NCI-H748 (cell line): ENCODE measurements around the gene ELK4.
A peak's percentile ranks its signal among the peaks of the same experiment; 100 is the strongest.

Experiments used
- DNase-seq: peaks from one replicate; lab custom pipeline; 2025; ENCODE audit not compliant: unreplicated experiment; lab: John Stamatoyannopoulos, UW

The ELK4 gene

DNA sequence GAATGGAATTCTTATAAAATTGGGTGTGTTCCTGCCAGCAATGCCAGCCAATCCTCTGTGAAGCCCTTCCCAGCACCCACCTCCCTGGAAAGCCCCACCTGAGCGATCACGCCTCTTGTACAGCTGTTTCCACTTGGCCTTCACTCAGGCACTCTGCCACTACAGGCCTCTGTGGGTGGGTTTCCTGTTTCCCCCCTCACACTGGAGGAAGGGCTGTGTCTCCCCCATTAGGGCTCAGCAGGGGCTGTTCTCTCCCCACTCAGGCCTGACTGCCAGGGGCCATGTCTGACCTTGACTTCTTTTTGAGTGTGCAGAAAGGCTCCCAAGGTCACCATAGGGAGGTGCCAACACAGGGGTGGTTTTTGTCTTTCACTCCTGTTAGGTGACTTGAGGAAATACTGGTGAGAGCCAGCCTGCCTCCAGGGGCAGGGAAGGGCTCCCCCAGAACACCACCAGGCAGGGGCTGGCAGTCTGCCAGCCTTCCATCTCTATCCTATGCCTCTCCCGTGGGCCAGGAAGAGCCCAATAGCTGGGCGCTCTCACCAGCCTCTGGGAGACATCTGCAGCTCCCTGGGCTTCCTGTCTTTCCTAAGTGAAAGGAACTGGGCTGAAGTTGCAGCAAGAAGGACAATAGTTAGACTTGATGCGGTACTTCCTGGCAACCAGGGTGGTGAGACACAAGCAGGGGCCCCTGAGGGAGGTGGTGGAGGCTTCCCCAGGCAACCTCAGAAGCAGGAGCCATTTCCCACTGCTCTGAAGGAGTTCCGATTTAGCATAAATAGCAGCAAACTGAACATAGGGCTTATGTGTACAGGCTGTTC is 49.1 kb downstream of the ELK4 start:
- peak; percentile 17 for DNase-seq

DNA sequence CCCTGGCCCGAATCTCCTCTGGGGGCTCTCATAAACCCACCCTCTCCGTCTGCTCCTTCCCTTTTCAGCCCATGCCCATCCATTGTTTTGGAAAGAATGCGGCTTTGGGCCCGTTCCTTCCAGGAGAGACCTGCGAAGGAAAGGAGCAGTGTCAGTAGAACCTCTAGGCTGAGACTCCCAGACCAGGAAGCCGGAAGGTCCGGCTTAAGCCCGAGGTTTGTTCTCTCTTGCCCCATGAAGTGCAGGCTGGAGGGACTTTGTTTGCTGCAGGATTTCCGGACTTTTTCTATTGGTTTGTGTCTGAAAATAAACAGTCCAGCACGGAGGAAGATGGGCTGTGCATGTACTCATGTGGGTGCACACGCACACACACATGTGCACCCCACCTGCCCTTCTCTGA is 49.8 kb downstream of the ELK4 start:
- no peak for DNase-seq

DNA sequence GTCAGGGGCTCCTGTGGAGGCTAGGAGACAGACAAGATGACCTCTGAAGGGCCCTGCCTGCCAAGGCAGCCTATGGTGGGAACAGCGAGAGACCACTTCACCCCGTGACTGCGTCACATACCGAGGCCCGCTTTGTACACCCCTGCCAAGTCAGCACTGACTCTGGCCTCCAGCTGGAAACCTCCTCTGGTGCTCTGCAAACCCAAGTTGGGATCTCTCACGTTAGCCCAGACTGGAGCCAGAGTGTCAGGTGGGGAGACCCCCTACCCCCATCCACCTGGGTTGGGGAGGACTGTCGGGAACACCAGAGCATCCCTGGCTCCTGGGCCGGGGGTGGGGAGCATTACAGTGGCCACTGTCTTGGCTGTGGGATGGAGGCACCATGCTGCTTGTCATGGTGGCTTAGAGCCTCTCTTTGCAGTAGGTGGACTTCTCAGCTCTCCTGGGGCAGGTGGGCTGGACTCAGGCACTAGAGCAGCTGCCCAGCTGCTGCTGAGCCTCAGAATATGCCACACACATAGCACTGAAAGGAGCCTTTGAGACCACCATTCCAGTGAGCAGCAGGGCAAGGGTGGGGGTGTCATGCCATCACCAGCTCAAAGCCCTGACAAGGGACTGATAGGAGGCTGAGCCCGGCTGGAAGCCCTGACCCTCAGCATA is 50.4 kb downstream of the ELK4 start:
- DNase-seq, result no peak

DNA sequence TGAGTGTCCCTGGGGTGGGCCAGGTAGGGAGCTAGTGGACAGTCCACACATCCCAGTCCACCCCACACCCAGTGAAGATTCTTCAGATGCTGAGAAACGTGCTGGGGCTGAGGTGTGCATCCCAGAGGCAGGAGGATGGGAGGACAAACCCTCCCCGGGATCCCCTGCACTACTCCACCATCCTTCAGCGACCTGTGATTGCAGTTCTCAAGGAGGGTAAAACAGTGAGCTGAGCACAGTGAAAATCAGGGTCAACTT is 51.0 kb downstream of the ELK4 start:
- no peak for DNase-seq

DNA sequence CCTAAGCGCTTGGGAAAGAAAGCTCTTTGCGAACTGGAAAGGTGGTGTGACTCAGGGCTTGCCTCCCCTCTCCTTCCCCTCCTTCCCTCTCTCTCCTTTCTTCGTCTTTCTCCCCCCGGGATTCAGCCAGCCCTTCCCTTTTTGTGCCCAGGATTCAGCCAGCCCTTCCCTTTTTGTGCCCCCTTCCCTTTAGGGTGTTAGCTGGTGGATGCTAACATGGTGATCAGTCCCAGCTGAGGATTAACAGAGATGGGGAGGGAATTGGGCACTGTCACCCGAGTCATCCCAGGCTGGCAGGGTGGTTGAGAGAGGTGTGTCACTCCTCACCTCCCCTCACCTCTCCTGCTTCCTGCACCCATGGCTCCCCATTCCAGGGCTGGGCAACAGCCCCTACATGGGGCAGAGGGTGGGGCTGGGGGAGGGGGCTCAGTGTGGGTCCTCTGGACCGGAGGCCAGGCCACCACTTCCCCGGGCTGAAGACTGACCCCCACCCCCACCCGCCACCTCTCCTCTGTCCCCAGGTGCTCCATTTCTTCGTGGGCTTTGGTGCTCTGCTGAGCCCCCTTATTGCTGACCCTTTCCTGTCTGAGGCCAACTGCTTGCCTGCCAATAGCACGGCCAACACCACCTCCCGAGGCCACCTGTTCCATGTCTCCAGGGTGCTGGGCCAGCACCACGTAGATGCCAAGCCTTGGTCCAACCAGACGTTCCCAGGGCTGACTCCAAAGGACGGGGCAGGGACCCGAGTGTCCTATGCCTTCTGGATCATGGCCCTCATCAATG is 51.5 kb downstream of the ELK4 start:
- DNase-seq, result no peak

DNA sequence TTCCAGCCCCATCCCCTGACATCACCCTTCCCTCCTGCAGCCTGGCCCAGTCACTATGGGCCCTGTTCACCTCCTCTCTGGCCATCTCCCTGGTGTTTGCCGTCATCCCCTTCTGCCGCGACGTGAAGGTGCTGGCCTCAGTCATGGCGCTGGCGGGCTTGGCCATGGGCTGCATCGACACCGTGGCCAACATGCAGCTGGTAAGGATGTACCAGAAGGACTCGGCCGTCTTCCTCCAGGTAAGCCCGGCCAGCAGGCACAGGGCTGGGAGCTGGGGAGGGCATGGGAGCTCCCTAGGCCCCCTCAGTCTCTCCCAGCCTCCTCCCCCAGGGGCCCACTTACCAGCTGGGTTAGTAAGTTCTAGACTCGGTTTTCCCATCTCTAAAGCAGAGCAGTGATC is 52.1 kb downstream of the ELK4 start:
- no peak for DNase-seq

DNA sequence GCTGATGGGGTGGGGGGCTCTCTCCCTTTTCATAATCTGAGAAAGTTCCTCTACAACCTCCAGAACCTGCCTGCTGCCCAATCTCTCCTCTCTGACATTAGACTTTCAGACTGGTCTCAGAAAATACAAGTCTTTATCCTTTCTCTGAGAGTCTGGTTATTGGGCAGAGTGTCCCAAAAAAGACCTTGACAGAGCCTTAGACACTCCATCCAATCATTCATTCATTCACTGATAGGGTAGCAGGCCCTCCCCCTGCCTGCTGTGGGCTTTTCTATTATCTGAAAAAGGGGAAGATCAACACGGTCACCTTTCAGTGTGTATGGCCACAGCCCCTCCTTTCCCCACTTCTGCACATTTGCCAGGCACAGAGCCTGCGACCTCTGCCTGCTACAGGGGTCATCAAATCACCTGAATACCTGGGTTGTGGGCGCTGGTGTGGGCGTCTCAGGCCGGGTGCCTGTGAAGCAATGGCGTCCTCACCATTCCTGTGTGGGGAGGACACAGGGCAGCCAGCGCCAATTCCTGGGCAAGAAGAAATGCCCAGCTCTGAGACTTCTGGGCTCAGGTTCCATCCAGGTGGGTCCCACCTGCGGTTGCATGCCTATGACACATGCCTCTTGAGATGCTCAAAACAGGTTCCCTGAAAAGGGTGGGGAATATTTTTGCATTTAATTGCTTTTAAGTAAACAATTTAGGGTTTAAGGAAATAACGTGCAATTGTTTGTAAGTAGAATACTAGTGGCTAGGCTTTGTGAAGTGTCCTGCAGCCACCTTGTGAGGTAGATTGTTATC is 52.8 kb downstream of the ELK4 start:
- peak; percentile 37 for DNase-seq

DNA sequence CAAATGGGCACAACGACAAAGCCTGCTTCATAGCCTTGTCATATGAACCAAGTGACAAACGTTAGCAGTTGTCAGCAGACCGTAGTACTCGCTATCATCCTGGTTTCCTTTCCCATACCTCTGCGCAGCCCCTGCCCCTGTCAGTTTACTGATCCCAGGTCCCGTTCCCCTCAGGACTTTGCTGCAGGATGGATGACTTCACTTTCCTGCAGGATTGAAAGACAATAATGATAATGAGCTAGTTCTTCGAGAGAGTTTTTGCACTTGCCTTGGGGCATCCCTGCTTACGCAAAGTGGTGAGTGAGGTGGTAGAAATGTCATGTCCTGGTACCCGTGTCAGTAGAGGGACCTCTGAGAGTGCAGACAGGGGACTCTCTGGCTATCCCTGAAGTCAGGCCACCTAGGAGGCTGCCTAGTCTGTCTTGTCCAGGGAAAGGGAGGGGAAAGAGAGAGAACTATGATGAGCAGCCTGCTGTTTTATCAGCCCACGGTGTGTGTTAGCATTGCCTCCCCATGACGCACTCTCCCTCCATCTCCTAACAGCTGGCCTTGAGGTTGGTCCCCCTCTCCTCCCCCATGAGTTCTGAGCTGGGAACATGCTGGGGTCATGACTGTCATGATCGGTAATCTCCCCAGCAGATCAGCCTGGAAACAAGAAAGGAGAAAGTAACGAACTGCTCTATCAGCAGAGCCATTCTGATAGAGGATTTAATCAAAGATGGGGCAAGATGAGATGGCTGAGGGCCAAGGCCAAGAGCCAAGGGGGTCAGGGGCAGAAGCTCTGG is 53.7 kb downstream of the ELK4 start:
- DNase-seq, result no peak

DNA sequence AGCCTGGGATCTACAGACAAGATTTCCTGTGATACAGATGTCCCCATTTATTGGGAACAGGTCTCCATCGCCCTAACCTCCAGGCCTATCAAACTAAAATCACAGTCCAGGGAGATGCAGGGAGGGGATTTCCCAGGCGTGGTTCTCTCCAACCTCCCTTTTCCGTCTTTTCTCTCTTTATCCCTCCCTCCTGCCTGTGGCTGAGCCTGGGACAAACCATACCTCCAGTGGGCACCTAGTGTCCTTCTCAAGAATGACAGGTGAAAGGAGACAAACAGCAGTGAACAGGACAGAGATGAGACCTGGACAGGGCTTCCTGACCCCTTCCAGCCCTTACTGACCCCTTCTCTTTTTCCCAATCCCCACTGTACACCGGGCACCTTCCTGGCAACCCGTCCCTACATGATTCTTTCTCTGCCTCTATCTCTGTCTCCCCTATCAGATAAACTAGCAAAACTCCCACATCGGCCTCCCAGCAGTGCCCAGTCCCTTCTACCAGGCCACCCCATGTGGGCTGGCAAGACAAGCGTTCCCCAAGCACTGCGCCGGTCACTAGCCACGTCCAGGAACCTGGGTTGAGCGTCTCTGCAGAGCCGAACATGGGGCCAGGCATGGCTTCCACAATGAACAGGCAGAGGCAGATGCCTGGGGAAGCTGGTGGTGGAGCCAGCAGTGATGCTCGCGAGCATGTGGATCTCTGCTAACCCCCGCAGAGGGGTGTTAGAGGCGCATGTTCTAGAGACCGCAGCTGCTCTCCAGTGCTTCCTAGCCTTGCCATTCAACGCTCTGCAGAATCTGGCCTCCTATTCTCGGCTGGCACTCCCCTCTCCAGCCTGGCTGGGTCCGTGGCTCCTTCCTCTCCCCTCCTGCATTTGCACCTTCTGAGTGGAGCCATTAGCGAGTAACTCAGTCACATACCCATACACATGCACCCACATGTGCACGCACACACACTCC is 54.7 kb downstream of the ELK4 start:
- no peak for DNase-seq

DNA sequence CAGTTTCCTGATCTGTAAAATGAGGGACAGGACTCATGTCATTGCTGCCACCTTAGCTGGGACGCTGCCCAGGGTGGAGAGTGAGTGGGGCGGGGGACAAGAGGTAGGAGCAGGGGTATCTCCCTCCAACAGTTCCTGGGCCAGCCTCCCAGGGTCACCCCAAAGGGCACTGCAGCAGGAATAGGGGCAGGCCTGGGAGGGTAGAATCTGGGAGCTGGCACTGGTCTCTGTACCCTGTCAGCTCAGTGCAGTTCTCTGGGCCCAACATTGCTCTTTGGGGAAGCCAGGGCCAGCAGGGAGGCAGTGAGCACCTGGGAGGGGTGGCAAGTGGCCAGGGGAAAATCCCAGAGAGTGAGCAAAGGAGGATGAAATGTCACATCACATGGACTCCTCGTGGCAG is 55.8 kb downstream of the ELK4 start:
- DNase-seq, result no peak

DNA sequence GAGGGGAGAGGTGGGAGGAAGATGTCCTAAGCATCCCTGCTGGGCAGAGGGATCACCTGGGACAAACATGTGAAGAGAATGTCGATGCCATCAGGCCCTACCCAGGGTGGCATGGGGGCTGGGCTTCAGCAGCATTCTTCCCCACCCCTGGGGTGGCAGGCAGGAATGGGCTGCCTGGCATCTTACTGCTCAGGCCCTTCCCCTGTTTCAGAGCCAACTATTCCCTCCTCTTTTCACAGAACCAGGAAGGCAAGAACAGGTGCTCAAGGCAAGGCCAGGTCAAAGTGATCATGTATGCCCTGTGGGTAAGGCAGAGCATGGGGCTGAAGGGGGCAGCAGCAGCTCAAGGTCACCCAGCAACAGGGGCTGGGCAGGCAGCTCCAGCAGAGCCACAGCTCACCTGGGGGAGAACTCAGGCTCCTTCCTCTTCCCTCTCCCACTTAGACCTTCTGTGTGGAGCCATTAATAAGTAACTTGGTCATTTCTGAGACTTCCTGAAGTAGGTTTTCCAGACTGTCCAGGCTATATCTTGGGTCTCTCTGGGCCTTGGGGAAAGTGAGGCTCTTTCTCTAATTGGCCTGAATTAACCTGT is 56.4 kb downstream of the ELK4 start:
- no peak for DNase-seq

DNA sequence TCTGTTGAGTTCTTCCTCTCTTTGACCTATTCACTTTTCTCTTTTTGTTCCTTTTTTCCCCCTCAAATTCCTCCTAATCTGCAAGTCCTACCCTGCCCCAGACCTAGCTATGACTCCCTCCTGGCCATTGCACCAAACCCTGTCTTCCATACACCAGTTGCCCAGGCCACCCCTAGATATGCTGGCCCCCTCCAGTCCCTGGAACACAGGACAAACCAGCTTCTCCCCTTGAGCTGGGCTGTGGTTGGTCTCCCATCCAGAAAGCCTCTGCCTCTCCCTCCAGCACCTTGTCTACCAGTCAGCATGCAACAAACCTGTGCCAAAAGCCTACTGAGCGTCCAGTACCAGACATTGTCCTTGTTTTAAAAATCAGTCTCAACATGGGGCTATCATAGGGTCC is 59.4 kb downstream of the ELK4 start:
- DNase-seq, result no peak

DNA sequence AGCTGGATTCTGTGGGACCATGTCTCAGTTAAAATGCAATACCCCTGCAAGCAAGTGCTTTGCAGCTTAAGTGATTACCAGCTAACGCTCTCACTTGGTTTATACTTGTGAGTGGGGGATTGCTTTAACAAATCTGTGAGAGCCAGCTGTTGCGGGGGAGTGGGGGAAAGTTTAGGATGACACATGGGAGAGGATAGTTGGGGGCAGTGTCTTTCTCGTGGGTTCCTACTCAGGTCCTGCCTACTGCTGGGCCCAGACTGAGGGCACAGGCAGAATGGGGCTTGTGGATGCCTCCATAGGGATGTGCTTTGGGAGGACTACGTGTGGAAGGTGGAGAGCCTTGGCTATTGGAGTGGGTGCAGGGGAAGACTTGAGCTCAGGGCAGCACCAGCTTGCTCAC is 60.1 kb downstream of the ELK4 start:
- no peak for DNase-seq

DNA sequence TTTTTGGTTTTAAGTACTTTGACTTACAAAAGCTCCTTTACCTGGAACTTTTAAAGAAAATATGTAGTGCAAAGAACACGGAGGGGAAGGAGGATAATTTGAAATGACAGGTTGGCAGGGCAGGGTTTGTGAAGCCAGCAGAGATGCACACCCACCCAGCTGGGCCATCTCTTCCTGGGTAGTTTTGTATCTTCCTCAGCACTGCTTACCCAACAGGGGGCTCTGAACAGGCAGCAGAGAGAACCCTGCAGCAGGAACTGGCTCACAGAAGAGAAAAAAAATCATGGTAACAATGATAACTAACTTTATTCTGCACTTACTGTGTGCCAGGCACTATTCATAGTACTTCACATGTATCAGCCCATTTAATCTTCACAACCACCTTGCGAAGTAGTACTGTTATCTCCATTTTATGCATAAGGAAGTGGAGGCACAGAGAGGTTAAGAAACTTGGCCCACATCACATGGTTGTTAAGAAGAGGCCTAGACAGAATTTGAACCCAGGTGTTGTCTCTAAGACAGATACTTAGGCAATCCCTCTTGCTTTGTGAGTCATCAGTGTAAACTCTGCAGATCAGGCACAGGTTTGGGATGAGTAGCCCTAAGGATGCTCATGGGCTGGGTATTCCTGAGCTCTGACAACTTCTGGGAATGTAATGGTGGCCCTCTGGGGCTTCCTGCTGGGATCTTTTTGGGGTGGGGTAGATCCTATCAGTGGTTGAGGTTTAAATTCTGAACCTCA is 60.8 kb downstream of the ELK4 start:
- no peak for DNase-seq

DNA sequence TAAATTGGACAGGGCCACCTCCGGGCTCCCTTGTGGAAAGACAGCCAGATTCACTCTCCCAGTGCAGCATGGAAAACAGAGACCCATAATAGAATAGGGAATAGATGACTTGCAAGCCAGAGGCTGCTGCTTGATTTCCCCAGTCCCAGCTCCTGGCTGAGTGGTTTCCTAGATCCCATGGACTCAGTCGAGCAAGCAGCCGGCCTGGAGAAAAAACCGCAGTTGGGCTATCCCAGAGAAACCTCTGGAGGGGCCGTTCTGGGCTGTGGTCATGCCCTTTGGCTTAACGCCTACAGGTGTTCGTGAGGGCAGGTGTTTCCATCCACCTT is 61.7 kb downstream of the ELK4 start:
- no peak for DNase-seq

DNA sequence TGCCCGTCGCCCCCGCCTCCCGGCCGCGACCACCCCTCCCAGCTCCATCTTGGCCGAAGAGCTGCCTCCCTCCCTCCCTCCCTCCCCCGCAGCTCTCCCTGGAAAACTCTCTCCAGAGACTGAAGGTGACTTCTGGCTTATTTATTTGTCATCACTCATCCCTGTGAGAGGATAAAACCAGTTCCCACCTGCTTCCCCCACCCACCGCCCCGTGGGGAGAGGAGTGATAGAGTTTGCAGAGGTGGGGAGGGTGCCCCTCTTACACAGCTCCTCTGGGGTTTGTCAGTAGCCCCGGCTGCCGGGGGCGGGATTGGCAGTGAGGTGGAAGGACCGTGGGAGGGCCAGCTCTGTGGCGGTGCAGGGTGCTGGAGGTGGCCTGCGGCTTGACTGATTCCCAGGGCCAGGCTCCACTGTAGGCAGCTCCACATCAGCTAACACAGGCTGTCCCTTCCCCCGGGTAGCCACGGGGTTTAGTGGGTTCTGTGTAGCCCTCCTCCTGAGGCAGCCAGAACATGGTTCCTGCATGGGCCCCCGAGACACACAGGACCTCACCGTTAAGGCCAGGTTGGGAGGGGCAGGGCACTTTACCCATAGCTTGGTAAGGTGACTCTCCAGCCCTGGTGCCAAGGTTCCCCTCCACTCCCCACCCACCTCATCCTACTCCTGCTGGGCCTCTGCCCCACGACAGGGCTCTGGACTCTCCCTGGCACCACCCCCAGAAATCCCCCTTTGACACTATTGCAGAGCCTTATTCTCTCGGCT is 62.2 kb downstream of the ELK4 start:
- DNase-seq, result peak; percentile 9

DNA sequence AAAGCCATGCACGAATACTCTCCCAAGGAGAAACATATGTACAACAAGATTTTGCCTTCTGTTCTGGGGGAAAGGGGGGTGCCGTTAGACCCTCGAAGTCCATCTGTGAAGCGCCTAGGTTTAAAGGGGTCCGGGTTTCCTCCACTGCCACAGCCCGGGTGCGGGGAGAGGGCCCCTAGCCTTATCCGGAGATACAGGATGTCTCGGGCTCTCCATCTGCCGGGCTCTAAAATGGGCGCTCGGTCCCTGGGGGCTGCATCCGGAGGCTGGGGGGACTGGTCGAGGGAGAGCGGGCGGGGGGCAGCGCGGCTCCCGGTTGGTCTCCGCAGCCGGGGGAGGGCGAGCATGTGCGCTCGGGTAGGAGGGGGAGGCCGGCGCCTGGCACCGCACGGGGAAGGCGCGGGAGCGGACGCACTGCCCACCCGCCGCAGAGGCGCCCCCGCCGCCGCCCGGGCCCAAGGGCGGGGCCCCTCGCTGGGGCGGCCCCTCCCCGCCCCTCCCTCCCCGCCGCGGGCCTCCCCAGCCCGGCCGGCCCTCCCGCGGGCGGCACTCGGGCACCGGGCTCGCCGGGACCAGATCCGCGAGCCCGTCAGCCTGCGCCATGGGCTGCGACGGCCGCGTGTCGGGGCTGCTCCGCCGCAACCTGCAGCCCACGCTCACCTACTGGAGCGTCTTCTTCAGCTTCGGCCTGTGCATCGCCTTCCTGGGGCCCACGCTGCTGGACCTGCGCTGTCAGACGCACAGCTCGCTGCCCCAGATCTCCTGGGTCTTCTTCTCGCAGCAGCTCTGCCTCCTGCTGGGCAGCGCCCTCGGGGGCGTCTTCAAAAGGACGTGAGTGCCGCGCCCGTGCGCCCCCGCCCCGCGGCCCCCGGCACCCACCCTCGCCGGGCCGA is 63.1 kb downstream of the ELK4 start:
- DNase-seq, result peak; percentile 29
